OCI-LY1 (cell line): ENCODE data around the gene KIZ.

ENCODE experiments used
- H2AFZ ChIP-seq: fragments of 200-600 bp; sonication (generic), shearing (Covaris generic); 2 replicates; pipeline ENCODE4 v1.6.0; 2014; ENCODE audit warnings: antibody characterized with exemption, mild to moderate bottlenecking, low read length
- H3F3A ChIP-seq: fragments of 200-600 bp; sonication (generic), shearing (Covaris generic); 2 replicates; pipeline ENCODE4 v1.6.0; 2014; ENCODE audit warnings: mild to moderate bottlenecking, antibody characterized with exemption, low read length, moderate library complexity; ENCODE audit not compliant: insufficient read depth
- H3K27ac ChIP-seq: fragments of 200-600 bp; sonication (generic); 2 replicates; pipeline ENCODE4 v1.5.1; 2014; ENCODE audit warnings: low read length, mixed run types, mild to moderate bottlenecking, low read depth; ENCODE audit not compliant: poor library complexity, severe bottlenecking
- H3K27me3 ChIP-seq: fragments of 200-600 bp; sonication (generic); 2 replicates; pipeline ENCODE4 v1.6.0; 2014; ENCODE audit warnings: antibody characterized with exemption, mild to moderate bottlenecking, low read length, moderate library complexity; ENCODE audit not compliant: insufficient read depth
- H3K36me3 ChIP-seq: fragments of 200-600 bp; sonication (generic); 2 replicates; pipeline ENCODE4 v1.6.1; 2014; ENCODE audit warnings: mild to moderate bottlenecking, antibody characterized with exemption, low read length, moderate library complexity, mixed read lengths; ENCODE audit not compliant: insufficient read depth
- H3K4me1 ChIP-seq: fragments of 200-600 bp; sonication (generic); 2 replicates; pipeline ENCODE4 v1.5.1; 2014; ENCODE audit warnings: mild to moderate bottlenecking, low read length, moderate library complexity; ENCODE audit not compliant: insufficient read depth, severe bottlenecking
- H3K4me2 ChIP-seq: fragments of 200-600 bp; sonication (generic), shearing (Covaris generic); 2 replicates; pipeline ENCODE4 v1.6.1; 2014; ENCODE audit warnings: low read length
- H3K4me3 ChIP-seq: fragments of 200-600 bp; sonication (generic); 2 replicates; pipeline ENCODE4 v1.5.1; 2014; ENCODE audit warnings: low read length, low read depth, mild to moderate bottlenecking, mixed read lengths; ENCODE audit not compliant: poor library complexity, severe bottlenecking
- H3K79me2 ChIP-seq: fragments of 200-600 bp; shearing (Covaris generic); 2 replicates; pipeline ENCODE4 v1.6.1; 2016; ENCODE audit warnings: mixed run types, low read length, mixed read lengths; ENCODE audit not compliant: insufficient read depth
- H3K9ac ChIP-seq: fragments of 200-600 bp; sonication (generic), shearing (Covaris generic); 2 replicates; pipeline ENCODE4 v1.6.1; 2014; ENCODE audit warnings: mild to moderate bottlenecking, low read length, mixed read lengths
- H3K9me2 ChIP-seq: fragments of 200-600 bp; sonication (generic), shearing (Covaris generic); 2 replicates; pipeline ENCODE4 v1.6.1; 2014; ENCODE audit warnings: low read depth, mild to moderate bottlenecking, low read length, mixed read lengths
- H3K9me3 ChIP-seq: fragments of 200-600 bp; shearing (Covaris generic); 2 replicates; pipeline ENCODE4 v1.6.1; 2014; ENCODE audit warnings: low read length, mixed read lengths
- H4K20me1 ChIP-seq: fragments of 200-600 bp; sonication (generic), shearing (Covaris generic); 2 replicates; pipeline ENCODE4 v1.6.0; 2016; ENCODE audit warnings: mild to moderate bottlenecking, low read length; ENCODE audit not compliant: insufficient read depth
- EZH2 ChIP-seq: fragments of 200-600 bp; sonication (generic), shearing (Covaris generic); IDR thresholded peaks from 2 replicates; pipeline ENCODE4 v1.8.0; 2017; ENCODE audit warnings: borderline replicate concordance, mixed run types, mild to moderate bottlenecking, antibody characterized with exemption, low read length, moderate library complexity, mixed read lengths
- TF ChIP-seq, protein P1 (sequence below): fragments of 200-600 bp; sonication (generic), shearing (Covaris generic); IDR thresholded peaks from 2 replicates; pipeline ENCODE4 v1.5.1; 2017; ENCODE audit warnings: mild to moderate bottlenecking, antibody characterized with exemption, low read length, moderate library complexity, mixed read lengths

The KIZ gene

DNA sequence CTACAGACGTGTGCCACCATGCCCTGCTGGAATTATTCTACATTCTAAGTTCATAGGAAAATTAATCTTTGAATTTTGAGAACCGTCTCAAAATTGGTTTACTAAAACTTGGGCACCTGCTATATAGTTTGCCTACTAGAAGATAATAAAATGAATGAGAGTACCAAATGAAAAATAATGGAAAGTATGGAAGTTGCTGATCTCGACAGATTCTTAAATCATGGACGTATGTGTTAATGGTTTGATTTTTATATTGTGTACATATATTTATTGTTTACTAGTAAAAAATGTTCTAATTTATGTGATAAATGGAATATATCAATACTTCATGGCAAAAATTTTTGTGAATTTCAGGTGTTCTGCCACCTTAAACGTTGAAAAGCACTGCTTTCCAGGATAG, 60.0 kb downstream of the KIZ start:
- Histone ChIP-seq H3K4me2 (no peak overlapping the region), H4K20me1 (no peaks in the 10 kb centered on the region), H3K79me2 (no peaks in the 10 kb centered on the region), H3K27me3 (no peaks in the 10 kb centered on the region), H3F3A (no peaks in the 10 kb centered on the region), H3K9ac (no peak overlapping the region), H2AFZ (no peak overlapping the region), H3K9me2 (no peaks in the 10 kb centered on the region), H3K9me3 (no peaks in the 10 kb centered on the region), H3K4me1 (no peaks in the 10 kb centered on the region), H3K36me3 (no peaks in the 10 kb centered on the region), H3K4me3 (no peak overlapping the region), H3K27ac (no peak overlapping the region)
- no peak for TF ChIP-seq EZH2
- TF ChIP-seq, protein P1, sequence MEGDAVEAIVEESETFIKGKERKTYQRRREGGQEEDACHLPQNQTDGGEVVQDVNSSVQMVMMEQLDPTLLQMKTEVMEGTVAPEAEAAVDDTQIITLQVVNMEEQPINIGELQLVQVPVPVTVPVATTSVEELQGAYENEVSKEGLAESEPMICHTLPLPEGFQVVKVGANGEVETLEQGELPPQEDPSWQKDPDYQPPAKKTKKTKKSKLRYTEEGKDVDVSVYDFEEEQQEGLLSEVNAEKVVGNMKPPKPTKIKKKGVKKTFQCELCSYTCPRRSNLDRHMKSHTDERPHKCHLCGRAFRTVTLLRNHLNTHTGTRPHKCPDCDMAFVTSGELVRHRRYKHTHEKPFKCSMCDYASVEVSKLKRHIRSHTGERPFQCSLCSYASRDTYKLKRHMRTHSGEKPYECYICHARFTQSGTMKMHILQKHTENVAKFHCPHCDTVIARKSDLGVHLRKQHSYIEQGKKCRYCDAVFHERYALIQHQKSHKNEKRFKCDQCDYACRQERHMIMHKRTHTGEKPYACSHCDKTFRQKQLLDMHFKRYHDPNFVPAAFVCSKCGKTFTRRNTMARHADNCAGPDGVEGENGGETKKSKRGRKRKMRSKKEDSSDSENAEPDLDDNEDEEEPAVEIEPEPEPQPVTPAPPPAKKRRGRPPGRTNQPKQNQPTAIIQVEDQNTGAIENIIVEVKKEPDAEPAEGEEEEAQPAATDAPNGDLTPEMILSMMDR: no peak

DNA sequence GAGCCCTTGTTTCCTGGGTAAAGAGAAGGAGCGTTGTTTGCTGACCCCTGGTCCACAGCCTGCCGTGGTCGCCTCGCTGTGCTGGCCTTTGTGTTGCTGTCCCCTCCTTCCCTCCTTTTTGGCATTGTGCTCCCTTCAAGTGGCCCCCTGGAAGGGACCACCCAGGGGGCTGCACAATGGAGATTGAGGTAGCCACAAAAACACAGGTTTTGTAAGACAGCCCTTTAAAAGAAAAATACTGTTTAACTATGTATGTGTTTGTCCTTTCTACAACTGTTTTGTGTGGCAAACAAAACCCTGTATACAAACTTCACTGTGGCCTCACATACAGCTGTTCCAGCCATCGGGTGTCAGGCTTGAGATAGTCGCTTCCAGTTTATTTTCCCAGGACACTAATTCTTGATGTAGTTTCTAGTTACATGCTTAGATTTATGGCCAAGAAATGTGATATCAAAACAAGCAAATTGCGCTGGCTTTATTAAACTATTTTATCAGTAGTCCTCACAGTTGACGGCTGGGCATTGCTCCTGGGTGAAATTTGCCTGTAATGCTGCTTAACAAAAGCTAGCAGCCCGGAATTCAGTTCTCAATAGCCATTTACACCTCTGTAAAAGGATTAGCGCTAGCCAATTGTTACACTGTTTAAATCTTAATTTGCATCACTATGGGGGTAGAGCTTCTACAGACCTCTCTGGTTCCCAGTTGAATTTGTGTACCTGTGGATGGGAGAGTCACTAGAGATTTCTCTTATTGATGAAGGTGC, 64.1 kb downstream of the KIZ start:
- no peaks in the 10 kb centered on the region for H3F3A ChIP-seq
- no peaks in the 10 kb centered on the region for H3K79me2 ChIP-seq
- H3K9me2 ChIP-seq: no peaks in the 10 kb centered on the region
- no peaks in the 10 kb centered on the region for H3K9me3 ChIP-seq
- H3K27ac ChIP-seq: no peak overlapping the region
- no peaks in the 10 kb centered on the region for H3K27me3 ChIP-seq
- H3K4me1 ChIP-seq: no peaks in the 10 kb centered on the region
- H2AFZ ChIP-seq: no peak overlapping the region
- no peaks in the 10 kb centered on the region for H3K36me3 ChIP-seq
- no peak overlapping the region for H3K4me3 ChIP-seq
- no peaks in the 10 kb centered on the region for H4K20me1 ChIP-seq
- TF ChIP-seq, protein P1: no peak
- TF ChIP-seq EZH2: no peak
- H3K4me2 ChIP-seq: no peak overlapping the region
- no peak overlapping the region for H3K9ac ChIP-seq

DNA sequence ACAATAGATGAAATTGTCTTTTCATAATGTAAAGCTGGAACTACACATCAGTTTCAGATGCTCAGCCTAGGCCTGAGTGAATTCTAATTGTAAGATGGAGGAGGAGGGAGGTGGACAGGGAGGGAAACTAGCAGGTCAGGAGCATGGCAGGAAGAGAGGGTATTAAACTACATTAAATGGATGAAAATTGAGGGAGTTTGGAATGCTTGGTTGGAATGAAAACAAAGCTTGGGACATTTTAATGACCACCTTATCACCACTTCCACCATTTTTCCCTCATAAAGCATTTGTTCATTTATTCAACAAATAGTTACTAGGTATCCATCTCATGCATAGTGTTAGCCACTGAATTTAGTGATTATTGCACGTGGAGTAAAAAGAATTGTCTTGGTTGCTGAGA, 65.0 kb downstream of the KIZ start:
- H3K79me2 ChIP-seq: no peaks in the 10 kb centered on the region
- TF ChIP-seq, protein P1: no peak
- no peak for TF ChIP-seq EZH2
- no peaks in the 10 kb centered on the region for H3K9me3 ChIP-seq
- H3K4me1 ChIP-seq: no peaks in the 10 kb centered on the region
- H2AFZ ChIP-seq: no peak overlapping the region
- no peak overlapping the region for H3K9ac ChIP-seq
- H3F3A ChIP-seq: no peaks in the 10 kb centered on the region
- no peak overlapping the region for H3K27ac ChIP-seq
- no peak overlapping the region for H3K4me2 ChIP-seq
- H3K27me3 ChIP-seq: no peaks in the 10 kb centered on the region
- no peak overlapping the region for H3K4me3 ChIP-seq
- H4K20me1 ChIP-seq: no peaks in the 10 kb centered on the region
- no peaks in the 10 kb centered on the region for H3K36me3 ChIP-seq
- H3K9me2 ChIP-seq: no peaks in the 10 kb centered on the region
